ENCODE measurements around the gene KICS2.
"Not testable (repeated sequence)": the region's sequence is repeated elsewhere in the genome, so short reads cannot be mapped to it uniquely, and the experiment has no call there.

The KICS2 gene

DNA sequence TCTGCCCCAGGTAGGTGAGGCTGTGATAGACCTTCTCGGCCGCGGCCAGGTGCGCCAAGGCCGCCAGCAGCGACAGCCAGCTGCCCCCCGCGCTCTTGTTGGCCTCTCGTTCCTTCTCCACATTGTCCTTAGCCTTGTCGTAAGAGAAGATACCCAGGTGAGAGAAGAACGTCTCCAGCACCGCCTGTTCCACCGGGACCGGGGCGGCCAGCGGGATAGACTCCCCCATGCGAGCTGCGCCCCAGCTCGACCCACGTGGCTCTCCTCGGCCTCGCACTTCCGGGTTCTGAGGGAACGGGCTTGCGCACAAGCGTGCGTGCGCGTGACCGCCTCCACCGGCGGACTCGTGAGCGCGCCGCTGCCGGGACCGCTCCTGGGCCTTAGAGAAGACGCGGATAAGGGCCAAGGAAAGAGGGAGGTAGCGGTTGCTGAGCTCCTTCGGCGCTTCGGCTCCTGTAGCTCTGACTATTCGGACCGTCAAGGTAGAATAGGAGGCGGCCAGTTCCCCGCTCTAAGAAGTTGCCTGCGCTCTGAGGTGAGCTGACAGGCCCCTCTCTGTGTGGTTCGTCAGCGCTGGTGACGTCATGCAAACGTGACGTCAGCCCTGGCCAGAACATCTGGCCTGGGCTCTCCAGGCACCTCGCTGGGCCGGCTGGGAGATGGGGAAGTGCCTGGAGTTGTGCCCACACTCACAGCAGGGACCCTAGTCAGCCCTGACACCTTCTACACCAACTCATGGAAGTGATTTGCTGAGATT is at the start of gene KICS2:
Gene KICS2 (minus strand): TSS at position 288 of the 757 bp plus-strand sequence. CDS start 59 bp downstream, at position 229.
- peak; percentile 89 for DNase-seq (ENCODE audit: low read depth)

DNA sequence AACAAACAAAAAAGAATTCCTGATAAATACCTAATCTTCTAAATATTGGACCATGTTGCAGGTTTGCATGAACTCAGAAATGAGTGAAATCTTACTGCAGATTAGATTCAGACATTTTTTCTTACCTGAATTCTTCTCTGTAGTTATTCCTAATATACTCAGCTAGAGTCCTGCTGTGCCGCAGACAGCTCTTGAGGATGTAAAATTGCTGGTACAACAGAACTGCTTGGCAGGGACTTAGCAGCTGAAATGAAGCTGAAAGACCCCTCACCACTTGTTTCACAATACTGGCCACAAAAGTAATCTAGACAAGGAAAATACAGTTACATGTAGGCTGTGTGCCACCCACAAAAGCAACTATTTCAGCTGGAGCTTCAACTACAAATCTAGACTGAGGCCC is 48.3 kb upstream of the KICS2 start:
- no peak for DNase-seq (ENCODE audit: low read depth)

DNA sequence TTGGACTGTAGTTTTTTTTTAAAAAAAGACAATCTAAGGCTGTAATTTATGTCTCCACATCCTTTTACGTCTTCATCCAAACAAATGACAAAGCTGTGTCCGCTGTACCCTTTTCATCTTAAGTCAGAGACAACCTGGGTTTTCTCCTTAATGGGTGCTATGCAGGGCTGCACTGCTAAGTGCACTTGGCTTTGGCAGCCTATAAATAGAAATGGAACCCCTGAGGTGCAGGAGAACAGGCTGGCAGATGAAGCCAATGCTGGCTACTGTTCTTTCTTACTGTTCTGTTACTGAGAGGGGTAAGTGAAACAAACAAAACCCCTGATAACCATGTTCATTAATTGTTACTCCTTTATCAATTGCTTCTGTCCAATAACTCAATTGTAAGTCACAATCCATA is 47.1 kb upstream of the KICS2 start:
- DNase-seq (ENCODE audit: low read depth) = no peak

DNA sequence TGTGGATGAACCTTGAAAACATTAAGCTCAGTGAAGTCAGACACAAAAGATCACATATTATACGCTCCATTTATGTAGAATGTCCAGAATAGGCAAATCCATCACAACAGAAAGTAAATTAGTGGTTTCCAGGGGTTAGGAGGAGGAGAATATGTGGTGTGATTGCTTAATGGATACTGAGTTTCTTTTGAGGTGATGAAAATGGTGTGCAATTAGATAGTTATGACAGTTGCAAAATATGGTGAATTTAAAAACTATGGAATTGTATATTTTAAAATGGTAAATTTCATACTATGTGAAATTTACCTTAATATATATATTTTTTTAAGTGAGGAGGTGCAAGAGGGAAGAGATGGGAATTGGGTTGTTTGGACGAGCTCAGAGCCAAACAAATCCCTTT is 46.3 kb upstream of the KICS2 start:
- no peak for DNase-seq (ENCODE audit: low read depth)

DNA sequence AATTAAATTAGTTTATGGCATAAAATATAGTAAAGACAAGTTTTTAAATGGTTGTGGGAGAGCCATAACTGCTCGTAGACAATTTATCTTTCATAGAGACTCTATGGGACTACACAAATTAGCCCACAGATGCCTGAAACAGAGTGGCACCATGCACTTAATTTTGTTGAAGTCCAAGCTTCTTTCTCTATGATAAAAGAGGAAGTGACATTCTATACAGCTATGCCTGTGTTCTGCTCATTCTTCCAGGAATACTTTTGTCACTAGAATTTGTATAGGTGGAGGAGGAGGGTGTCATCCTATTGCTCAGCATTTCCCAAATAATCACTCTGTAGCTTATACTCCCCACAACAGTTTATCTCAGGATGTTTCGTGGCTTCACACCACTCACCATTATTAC is 43.7 kb upstream of the KICS2 start:
- DNase-seq (ENCODE audit: low read depth) = no peak

DNA sequence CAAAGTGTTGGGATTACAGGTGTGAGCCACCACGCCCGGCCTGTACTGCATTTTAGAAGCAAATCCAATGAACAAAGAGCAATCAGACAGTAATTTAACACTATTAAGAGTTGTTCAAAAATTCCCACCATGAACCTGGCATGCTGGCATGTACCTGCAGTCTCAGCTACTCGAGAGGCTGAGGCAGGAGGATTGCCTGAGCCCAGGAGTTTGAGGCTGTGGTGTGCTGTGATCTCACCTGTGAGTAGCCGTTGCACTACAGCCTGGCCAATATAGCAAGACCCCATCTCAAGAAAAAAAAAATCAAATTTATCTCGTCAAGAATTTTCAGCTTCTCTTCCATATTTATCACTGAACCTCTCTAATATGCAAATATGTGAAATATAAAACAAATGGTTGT is 39.7 kb upstream of the KICS2 start:
- DNase-seq (ENCODE audit: low read depth) = no peak

DNA sequence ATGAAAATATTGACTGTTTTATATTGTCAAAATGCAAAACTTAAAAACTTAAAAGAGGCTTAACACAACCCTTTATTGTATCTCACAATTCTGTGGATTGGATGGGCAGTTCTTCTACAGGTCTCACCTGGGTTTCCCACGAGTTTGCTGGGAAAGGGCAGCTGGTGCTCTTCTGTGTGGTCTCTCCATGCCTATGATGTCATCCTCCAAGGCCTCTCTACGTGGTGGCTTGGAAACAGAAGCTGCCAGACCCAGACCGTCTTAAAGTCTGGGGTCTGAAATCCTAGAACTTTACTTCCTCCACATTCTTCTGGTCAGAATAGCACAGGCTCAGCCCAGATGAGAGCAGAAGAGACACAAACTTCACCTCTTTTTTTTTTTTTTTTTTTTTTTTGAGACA is 36.5 kb upstream of the KICS2 start:
- DNase-seq (ENCODE audit: low read depth) = no peak

DNA sequence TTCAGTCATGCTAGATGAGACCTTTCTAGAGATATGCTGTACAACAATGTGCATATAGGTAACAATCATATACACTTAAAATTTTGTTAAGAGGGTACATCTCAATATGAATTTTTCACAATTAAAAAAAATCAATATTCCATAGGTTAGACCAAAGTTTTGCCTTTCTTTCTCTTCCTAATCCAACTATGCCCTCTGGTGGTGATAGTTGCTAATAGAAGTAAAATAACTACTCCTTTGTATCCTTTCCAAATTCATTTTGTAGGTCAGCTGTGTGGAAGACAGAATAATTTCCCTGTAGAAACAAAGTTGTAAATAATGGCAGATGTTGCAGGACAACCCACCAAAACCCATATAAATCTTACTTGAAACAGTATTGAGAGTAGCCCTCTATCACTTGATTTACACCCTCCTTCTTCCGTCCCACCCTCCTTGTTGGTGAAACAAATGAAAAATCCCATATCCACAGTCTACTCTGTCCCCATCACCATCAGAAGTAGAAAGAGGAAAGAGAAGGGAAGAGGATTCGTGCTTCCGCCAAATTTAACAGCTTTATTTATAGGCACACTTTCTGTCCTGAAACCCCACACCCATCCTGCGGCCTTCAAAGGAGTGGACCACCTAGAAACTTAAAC is 34.2 kb upstream of the KICS2 start:
- no peak for DNase-seq (ENCODE audit: low read depth)

DNA sequence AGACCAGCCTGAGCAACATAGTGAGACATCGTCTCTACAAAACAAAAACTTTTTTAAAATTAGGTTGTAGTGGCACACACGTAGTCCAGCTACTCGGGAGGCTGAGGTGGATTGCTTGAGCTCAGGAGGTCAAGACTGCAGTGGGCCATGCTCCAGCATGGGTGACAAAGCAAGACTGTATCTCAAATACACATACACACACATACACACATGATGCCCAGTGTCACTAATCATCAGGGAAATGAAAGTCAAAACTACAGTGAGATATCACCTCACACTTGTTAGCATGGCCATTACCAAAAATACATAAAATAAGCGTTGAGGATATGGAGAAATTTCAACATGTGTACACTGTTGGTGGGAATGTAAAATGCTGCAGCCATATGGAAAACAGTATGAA is 33.2 kb upstream of the KICS2 start:
- DNase-seq (ENCODE audit: low read depth) = no peak

DNA sequence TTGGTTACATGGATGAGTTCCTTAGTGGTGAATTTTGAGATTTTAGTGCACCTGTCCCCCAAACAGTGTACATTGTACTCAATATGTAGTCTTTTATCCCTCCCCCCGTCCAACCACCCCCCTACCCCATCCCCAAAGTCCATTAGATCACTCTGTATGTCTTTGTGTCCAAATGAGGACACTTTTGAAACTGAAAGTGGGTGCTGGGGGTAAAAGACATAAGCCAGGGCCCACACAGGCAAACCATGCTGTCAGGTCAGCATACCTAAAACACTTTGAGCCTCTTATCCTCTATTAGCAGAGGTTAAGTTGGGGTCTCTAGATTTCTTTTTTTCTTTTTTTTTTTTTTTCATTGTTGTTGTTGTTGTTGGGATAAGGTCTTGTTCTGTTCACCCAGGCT is 31.3 kb upstream of the KICS2 start:
- DNase-seq (ENCODE audit: low read depth) = no peak

DNA sequence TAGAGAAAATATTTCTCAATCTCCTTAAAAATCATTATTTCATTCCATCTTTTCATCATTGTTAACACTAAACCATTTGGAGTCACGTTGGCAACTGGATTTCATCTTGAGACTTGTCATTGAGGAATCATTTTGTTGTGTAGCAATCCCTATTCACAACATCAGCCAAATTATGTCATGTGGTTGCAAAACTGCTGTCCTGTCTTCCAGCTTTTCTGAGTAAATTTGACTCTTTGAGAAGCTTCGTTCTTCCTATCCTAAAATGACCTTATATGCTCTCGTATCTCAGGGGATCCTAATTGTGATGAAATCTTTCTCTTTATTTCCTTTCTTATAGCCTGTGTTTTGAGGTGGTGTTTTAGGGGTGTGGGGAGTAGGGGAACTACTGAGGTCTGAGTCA is 30.6 kb upstream of the KICS2 start:
- no peak for DNase-seq (ENCODE audit: low read depth)

DNA sequence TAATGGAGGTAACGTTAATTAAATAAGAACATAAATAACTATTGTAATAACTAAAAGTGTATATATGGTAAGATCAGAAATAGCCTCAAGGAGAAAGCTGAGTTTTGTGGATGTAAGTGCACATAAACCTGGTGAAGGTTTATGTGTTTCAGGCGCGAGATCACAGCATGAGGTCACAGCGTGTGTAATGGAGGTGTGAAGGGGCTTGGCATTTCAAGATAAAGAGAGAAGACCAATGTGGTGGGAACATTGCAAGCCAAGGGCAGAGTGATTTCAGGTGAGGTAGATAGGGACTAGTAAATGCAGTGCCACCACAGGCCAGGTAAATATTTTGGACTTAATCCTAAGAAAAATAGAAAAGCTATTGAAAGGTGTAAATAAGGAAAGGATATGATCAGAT is 21.7 kb upstream of the KICS2 start:
- no peak for DNase-seq (ENCODE audit: low read depth)

DNA sequence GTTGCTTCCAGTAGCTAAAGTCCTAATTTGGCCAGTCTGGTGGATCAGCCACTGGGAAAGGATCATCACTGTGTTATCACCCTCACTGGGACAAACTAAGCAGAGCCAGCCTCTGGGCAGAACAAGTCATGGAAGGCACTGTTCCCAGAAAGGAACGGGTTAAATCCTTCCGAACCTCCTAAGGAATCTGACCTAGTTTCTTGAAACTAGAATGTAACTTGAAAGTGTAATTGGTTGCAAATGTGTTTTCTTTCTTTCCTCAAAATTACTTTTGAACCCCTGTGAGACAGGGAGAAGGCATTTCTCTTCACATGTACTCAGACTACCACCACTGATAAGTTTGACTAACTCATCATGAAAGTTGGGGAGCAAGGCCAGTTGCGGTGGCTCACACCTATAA is 18.7 kb upstream of the KICS2 start:
- DNase-seq (ENCODE audit: low read depth) = no peak

DNA sequence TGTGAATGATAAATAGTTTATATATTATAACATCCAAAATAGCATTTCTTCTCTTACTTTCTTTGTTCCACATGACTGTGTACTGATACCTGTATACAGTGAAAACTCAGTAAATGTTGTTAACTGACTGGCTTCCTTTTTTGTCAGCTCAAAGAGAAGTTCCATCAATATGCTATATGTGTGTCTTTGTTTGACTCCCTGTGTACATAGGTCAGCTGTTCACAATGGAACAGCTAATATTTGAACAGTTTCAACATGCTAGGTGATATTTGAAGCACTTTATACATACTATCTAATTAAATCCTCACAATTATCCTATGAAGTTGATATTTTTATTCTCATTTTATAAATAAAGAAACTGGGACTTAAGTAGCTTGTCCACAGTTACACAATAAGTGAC is 15.3 kb upstream of the KICS2 start:
- DNase-seq (ENCODE audit: low read depth) = no peak

DNA sequence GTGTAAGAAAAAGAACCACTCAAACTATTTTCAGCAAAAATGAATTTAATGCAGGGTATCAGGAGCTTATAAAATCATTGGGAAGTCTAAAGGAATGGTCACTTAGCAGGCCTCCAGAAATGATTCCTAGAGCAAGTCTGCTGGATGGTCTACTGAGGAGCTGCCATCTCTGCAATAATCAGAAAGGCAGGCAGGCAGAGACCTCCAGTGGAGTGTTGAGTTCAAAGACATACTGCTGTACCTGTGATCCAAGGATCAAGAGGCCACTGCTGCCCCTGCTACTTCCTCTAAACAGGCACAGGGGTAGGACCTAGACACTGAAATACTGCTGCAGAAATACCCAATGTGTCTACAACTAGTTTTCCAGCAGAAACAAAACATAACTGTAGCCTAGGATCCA is 14.5 kb upstream of the KICS2 start:
- no peak for DNase-seq (ENCODE audit: low read depth)

DNA sequence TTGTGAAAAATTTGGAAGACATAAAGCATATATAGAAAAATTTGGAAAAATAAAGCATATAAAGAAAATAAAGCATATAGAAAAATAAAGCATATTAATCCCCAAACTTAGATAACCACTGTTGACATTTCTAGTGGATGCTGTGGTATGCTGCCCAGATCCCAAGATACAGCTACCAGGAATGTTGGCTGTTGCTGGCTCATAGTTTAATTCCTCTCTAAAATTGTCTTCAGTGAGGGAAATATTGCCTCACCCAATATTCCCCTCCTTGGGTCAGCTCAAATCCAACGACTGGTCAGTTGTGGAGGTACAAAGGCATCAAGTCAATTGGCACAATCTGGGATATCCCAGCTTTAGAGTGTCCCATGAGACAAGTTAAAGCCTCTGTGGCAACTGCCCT is 10.1 kb upstream of the KICS2 start:
- no peak for DNase-seq (ENCODE audit: low read depth)

DNA sequence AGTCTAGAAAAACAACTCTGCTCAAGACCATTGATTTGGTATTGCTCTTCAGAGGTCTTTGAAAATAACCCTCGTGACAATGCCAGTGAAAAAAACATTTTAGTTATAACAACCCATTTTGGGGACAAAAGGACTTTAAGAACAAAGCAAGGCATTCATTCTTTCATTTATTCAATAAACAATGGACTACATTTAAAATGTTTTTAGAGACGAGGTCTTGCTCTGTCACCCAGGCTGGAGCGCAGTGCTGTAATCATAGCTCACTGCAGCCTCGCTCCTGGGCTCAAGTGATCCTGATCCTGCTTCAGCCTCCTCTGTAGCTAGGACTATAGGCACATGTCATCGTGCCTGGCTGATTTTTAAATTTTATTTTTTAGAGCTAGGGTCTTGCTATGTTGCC is 7.7 kb upstream of the KICS2 start:
- no peak for DNase-seq (ENCODE audit: low read depth)

DNA sequence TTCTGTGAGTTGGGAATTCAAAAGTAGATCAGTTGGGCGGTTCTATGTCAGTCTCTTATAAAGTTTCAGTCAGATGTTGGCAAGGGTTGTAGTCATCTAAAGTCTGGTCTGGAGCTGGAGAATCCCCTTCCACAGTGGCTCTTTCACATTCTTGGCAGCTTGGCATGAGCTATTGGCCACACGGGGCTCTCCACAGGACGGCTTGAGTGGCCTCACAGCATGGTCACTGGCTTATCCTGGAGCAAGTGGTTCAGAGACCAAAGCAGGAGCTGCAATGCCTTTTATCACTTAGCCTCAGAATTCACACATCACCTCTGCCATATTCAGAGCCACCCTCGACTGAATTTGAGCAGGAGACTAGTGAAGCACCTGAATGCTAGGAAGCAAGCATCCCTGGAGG is 7.1 kb upstream of the KICS2 start:
- no peak for DNase-seq (ENCODE audit: low read depth)

DNA sequence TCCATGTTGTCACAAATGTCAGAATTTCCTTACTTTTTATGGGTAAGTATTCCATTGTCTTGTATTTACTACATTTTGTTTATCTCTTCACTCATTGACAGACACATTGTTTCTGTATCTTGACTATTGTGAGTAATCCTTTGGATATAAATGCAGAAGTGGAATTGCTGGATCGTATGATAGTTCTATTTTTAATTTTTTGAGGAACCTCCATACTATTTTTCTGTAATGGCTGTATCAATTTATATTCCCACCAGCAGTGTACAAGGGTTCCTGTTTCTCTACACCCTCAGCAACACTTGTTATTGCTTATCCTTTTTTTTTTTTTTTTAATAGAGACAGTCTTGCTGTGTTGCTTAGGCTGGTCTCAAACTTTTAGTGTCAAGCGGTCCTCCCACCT is 3.5 kb upstream of the KICS2 start:
- DNase-seq (ENCODE audit: low read depth) = no peak

DNA sequence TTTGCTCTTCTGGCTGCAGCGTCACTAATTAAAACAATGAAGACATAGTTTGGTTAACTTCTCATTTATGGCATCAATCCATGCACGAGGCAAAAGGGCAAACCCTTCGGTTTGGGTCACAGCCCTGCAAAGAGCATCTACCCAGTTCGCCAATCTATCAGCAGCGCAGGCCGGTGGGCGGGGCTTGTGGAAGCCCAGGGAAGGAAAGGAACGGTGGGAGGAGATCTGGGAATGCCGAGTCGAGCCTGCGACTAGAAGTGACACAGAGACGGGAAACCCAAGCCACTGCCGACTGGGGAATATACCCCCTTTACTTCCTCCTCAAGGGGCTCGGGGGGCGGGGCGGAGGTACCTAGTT is 466 bp downstream of the KICS2 start:
- DNase-seq (ENCODE audit: low read depth) = no peak

DNA sequence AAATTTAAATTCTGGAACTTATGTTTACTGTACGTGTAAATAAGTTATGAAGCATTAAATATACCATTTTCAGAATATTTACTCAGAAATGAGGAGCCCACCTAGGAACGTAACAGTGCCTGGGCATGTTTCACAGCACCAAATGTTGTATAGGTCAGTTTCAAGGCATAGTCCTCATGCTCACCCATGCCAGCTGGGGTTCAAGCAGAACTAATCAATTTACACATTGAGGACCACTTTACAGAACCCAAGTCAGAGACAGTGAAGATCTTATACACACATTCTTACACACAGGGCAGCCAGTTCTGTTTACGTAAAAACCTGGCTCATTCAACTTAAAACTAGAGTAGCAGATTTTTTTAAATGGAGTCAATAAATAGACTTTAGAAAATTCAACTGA is 2.0 kb downstream of the KICS2 start:
- DNase-seq (ENCODE audit: low read depth) = no peak

DNA sequence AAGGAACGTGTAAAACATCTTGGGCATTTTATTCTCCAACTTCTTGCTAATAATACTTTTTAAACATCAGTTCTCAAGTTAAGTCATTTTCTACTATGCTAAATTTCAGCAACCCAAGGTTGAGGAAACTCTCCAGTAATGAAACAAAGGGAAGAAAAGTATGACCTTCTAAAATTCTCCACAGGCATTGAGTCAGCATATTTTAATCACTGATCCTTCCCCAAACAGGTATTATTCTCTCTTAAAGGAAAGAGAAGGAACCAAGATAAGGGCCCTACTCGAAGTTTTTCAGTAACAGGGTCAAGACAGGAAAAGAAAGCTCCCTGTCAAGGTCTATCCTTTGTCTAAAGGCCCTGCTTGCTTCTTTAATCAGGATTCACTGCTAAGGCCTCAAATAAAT is 3.0 kb downstream of the KICS2 start:
- DNase-seq (ENCODE audit: low read depth) = no peak

DNA sequence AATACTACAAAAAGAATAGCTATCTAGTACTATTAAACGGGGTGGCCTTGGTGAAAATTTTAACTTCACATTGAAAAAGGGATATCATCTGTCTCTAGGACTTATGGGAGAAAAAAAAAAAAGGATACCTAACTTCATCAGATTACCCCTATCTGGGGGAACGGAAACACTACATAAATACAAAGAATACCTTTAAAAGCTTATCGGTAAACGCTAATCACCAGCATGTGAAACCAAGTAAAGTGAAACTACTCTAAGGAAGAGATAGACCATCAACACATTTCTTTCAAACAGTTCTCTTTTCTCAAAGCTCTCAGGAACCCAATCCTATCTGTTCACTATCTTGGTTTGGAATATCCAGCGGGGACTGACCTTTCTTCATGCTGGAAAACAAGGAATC is 3.5 kb downstream of the KICS2 start:
- DNase-seq (ENCODE audit: low read depth) = no peak

DNA sequence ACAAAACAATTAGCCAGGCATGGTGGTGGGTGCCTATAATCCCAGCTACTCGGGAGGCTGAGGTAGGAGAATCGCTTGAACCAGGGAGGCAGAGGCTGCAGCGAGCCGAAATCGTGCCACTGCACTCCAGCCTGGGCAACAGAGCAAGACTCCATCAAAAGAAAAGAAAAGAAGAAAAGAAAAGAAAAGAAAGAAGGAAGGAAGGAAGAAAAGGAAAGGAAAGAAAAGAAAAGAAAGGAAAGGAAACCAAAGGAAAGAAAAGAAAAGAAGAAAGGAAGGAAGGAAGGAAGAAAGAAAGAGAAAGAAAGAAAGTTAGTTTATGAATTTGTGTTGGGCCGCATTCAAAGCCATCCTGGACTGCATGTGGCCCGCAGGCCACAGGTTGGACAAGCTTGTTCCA is 4.5 kb downstream of the KICS2 start:
- DNase-seq (ENCODE audit: low read depth) = not testable (repeated sequence)

All from stimulated activated CD8-positive, alpha-beta memory T cell treated with anti-CD3 and anti-CD28 coated beads, Interleukin-12 subunit alpha, Interleukin-12 subunit beta, amount 100 ng/mL, for 4 hours (primary cell).